PC-9 (cell line): ENCODE measurements around the gene TARDBP. TPM values are rescaled to one million over a fixed set of nuclear protein-coding genes. Genes with fewer than 3 reads are reported as not detected.

Experiments
- BruUV-seq: library from RNA; stranded (reverse); fragments of 400-500 nt; replicated peaks from 2 replicates; lab custom pipeline; 2021; lab: Mats Ljungman, UMichigan
- CTCF ChIA-PET: fragments of 300-600 bp; sonication (Branson Sonifier 250); formaldehyde crosslinking; loops from one replicate; lab custom pipeline; 2022; ENCODE audit warnings: antibody characterized with exemption; lab: Charles Lee
- POLR2A ChIA-PET: fragments of 300-600 bp; sonication (Branson Sonifier 250); formaldehyde crosslinking; loops from one replicate; lab custom pipeline; 2022; ENCODE audit warnings: antibody characterized with exemption; ENCODE audit not compliant: unreplicated experiment; lab: Charles Lee
- DNase-seq, 2 experiments: peaks; one replicate each; pipeline versions ENCODE4 v3.0.0 to v3.0.0-alpha.2; 2015 to 2022; ENCODE audit warnings: mixed read lengths in 1 of 2
- H2AFZ ChIP-seq: fragments of 200-600 bp; sonication (generic); 2 replicates; pipeline ENCODE4 v1.8.1; 2017; ENCODE audit warnings: antibody characterized with exemption
- H3F3A ChIP-seq: fragments of 200-600 bp; sonication (generic); 2 replicates; pipeline ENCODE4 v1.8.1; 2017; ENCODE audit warnings: antibody characterized with exemption, mild to moderate bottlenecking, low read depth; ENCODE audit not compliant: insufficient read depth
- H3K27ac ChIP-seq: fragments of 200-600 bp; sonication (generic); 2 replicates; pipeline ENCODE4 v1.6.1; 2016; ENCODE audit warnings: mixed run types
- H3K27me3 ChIP-seq: fragments of 200-600 bp; sonication (generic); 2 replicates; pipeline ENCODE4 v1.6.1; 2016; ENCODE audit warnings: low read depth, mixed run types; ENCODE audit not compliant: insufficient read depth
- H3K36me3 ChIP-seq: fragments of 200-600 bp; sonication (generic); 2 replicates; pipeline ENCODE4 v1.6.1; 2016; ENCODE audit warnings: low read depth, mixed run types
- H3K4me1 ChIP-seq: fragments of 200-600 bp; sonication (generic); replicated peaks from 2 replicates; pipeline ENCODE4 v1.6.1; 2016; ENCODE audit warnings: mixed run types; ENCODE audit not compliant: insufficient read depth
- H3K4me2 ChIP-seq: fragments of 200-600 bp; sonication (generic); 2 replicates; pipeline ENCODE4 v1.6.1; 2017; ENCODE audit warnings: mixed run types
- H3K4me3 ChIP-seq: fragments of 200-600 bp; sonication (generic); 2 replicates; pipeline ENCODE4 v1.6.1; 2016; ENCODE audit warnings: mixed run types
- H3K79me2 ChIP-seq: fragments of 200-600 bp; sonication (generic); 2 replicates; pipeline ENCODE4 v1.6.1; 2017; ENCODE audit warnings: low read depth, mixed run types
- H3K9me2 ChIP-seq: fragments of 200-600 bp; sonication (generic); 2 replicates; pipeline ENCODE4 v1.8.1; 2017; ENCODE audit warnings: mild to moderate bottlenecking; ENCODE audit not compliant: insufficient read depth
- H3K9me3 ChIP-seq: fragments of 200-600 bp; sonication (generic); 2 replicates; pipeline ENCODE4 v1.8.1; 2016; ENCODE audit warnings: low read depth; ENCODE audit not compliant: insufficient read depth
- H4K20me1 ChIP-seq: fragments of 200-600 bp; sonication (generic); 2 replicates; pipeline ENCODE4 v1.8.1; 2017; ENCODE audit not compliant: insufficient read depth
- EZH2 ChIP-seq: fragments of 200-600 bp; sonication (generic); IDR thresholded peaks from 2 replicates; pipeline ENCODE4 v1.8.0; 2017; ENCODE audit warnings: antibody characterized with exemption, low read depth
- intact Hi-C: fragments of 100-400 bp; cut with micrococcal nuclease; formaldehyde crosslinking; loops from one replicate; pipeline ENCODE4 v1.10.0; 2022; ENCODE audit not compliant: unreplicated experiment
- total RNA-seq: library from RNA; stranded (reverse); gene quantifications from 2 replicates; pipeline ENCODE4 v1.2.3, GENCODE V29; 2021
- TF ChIP-seq, protein P1 (sequence below): fragments of 200-600 bp; sonication (generic); conservative IDR thresholded peaks from 2 replicates; pipeline ENCODE4 v1.6.1; 2017; ENCODE audit warnings: mixed run types, antibody characterized with exemption, mild to moderate bottlenecking, moderate library complexity

Gene TARDBP
- total RNA-seq, 1 experiment from 2014 or later: 142 TPM

DNA sequence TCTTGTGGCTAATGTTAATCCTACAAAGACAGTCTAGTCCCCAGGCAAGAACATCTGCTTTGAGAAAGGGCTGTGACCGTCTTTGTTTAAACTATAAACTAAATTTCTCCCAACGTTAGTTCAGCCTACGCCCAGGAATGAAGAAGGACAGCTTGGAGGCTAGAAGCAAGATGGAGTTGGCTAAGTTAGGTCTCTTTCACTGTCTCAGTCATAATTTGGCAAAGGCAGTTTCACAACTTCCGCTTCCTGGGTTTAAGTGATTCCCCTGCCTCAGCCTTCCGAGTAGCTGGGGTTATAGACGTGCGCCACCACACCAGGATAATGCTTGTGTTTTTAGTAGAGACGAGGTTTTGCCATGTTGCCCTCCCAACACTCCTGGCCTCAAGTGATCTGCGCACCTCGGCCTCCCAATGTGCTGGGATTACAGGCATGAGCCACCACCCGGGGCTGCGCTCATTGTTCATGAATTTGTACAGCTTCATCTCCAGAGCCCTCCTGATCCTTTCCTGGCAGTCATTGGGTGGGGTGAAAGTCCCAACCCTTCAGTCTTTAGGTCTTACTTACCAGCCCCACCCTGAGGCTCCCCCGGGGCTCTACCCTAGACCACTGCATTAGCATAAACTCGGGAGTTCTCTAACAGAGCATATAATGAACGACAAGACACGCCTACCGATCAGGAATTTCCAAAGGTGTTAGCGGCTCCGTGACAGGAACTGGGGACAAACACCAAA is 39.5 kb downstream of the TARDBP start:
- intact Hi-C loops: no loop called here
- no peaks in the 10 kb centered on the region for H3F3A ChIP-seq
- no peak overlapping the region for H3K4me3 ChIP-seq
- H3K9me2 ChIP-seq: no peaks in the 10 kb centered on the region
- CTCF ChIA-PET: no interaction called here
- H3K4me1 ChIP-seq: no peaks in the 10 kb centered on the region
- TF ChIP-seq EZH2: no peak
- TF ChIP-seq, protein P1, sequence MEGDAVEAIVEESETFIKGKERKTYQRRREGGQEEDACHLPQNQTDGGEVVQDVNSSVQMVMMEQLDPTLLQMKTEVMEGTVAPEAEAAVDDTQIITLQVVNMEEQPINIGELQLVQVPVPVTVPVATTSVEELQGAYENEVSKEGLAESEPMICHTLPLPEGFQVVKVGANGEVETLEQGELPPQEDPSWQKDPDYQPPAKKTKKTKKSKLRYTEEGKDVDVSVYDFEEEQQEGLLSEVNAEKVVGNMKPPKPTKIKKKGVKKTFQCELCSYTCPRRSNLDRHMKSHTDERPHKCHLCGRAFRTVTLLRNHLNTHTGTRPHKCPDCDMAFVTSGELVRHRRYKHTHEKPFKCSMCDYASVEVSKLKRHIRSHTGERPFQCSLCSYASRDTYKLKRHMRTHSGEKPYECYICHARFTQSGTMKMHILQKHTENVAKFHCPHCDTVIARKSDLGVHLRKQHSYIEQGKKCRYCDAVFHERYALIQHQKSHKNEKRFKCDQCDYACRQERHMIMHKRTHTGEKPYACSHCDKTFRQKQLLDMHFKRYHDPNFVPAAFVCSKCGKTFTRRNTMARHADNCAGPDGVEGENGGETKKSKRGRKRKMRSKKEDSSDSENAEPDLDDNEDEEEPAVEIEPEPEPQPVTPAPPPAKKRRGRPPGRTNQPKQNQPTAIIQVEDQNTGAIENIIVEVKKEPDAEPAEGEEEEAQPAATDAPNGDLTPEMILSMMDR: no peak
- H3K9me3 ChIP-seq: no peaks in the 10 kb centered on the region
- TSS peak; percentile 20 for BruUV-seq
- no peaks in the 10 kb centered on the region for H4K20me1 ChIP-seq
- POLR2A ChIA-PET: no interaction called here
- no peak overlapping the region for H2AFZ ChIP-seq
- no peaks in the 10 kb centered on the region for H3K79me2 ChIP-seq
- no peak overlapping the region for H3K4me2 ChIP-seq
- H3K27ac ChIP-seq: no peak overlapping the region
- no peak for DNase-seq
- no peaks in the 10 kb centered on the region for H3K27me3 ChIP-seq
- no peaks in the 10 kb centered on the region for H3K36me3 ChIP-seq

DNA sequence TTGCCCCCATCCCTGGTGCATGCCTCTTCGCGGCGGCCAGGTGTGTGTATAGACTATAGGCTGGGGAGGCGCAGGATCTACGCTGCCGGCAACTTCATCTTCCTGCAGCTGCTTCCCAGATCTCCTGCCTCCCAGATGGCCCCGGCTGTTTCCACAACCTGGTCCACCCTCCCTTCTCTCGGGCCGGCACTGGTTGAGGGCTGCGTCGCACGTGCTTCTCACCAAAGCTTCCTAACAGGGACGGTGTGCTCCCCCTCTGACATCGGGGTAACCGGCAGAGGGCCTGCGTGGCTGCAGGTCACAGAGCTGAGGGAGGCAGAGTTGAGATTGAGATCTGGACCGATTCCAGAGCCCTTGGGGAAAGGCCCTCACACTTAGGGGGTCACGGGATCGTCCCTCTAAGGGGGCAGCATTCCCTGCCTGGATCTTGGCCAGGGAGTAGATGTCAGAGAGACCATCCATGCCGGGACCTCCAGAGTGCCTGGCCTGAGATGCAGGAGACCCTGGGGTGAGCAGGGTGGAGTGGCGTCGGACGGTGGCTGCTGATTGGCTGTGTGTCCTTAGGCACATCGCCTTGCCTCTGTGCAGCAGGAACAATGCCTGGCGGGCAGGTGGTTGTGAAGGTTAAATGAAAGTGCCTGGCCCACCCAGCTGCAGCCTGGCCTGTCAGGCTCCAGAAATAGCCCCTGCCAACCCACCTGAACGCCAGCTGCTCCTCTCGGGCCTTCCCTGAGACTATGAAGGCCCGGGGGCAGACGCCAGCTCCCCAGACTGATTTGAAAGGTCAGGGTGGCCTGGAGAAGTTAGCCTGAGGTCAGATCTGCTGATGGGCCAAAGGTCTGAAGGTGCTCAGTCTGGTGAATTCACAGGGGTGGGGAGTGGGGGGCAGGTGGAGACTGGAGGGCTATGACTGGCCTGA is 40.6 kb downstream of the TARDBP start:
- Histone ChIP-seq H3K9me2 (no peaks in the 10 kb centered on the region), H3K36me3 (no peaks in the 10 kb centered on the region), H3F3A (no peaks in the 10 kb centered on the region), H3K27me3 (no peaks in the 10 kb centered on the region), H3K9me3 (no peaks in the 10 kb centered on the region), H3K4me3 (no peak overlapping the region), H3K4me1 (no peaks in the 10 kb centered on the region), H3K27ac (no peak overlapping the region), H4K20me1 (no peaks in the 10 kb centered on the region), H3K4me2 (no peak overlapping the region), H3K79me2 (no peaks in the 10 kb centered on the region), H2AFZ (no peak overlapping the region)
- no peak for TF ChIP-seq EZH2
- TF ChIP-seq, protein P1: no peak
- BruUV-seq: no TSS peak
- POLR2A ChIA-PET: no interaction called here
- CTCF ChIA-PET: no interaction called here
- no peak for DNase-seq
- intact Hi-C loops: no loop called here

DNA sequence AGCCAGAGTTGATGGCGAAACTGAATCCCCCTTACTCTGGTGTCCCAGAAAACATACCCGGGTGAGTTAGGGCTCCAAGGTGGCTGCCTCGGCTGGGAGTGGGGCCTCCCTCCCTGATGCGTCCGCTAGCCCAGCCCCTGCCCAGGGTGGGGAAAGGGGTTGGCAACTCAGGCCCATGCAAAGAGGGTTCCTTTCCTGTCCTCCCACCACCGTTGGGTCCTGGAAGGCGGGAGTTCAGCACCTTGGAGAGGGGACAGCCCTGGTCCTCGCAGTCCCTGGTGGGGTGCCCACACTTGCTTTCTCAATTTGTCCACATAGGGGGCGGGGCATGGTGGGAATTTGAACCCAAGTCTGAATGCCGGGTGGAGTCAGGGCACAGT is 41.3 kb downstream of the TARDBP start:
- H4K20me1 ChIP-seq: no peaks in the 10 kb centered on the region
- no peaks in the 10 kb centered on the region for H3F3A ChIP-seq
- TF ChIP-seq EZH2: no peak
- TF ChIP-seq, protein P1: no peak
- H3K9me3 ChIP-seq: no peaks in the 10 kb centered on the region
- peaks cover 3% of the 10 kb centered on the region for H3K79me2 ChIP-seq
- no peak overlapping the region for H3K27ac ChIP-seq
- H3K36me3 ChIP-seq: no peaks in the 10 kb centered on the region
- H3K4me2 ChIP-seq: no peak overlapping the region
- BruUV-seq: no TSS peak
- no peaks in the 10 kb centered on the region for H3K4me1 ChIP-seq
- CTCF ChIA-PET: no interaction called here
- H3K27me3 ChIP-seq: no peaks in the 10 kb centered on the region
- intact Hi-C loops: no loop called here
- H2AFZ ChIP-seq: no peak overlapping the region
- no peak for DNase-seq
- no peak overlapping the region for H3K4me3 ChIP-seq
- POLR2A ChIA-PET: no interaction called here
- no peaks in the 10 kb centered on the region for H3K9me2 ChIP-seq
